NCI-H524 (cell line): Measurements from ENCODE around the gene SMAD4.

Experiments used
- DNase-seq, 2 experiments: peaks; one replicate each; lab custom pipeline; 2025; lab: John Stamatoyannopoulos, UW

Gene SMAD4

GRCh38 chr18:51021226-51021965 is 8.6 kb upstream of the SMAD4 start:
- peak in 1 of 2 experiments; percentile 17 for DNase-seq

DNA sequence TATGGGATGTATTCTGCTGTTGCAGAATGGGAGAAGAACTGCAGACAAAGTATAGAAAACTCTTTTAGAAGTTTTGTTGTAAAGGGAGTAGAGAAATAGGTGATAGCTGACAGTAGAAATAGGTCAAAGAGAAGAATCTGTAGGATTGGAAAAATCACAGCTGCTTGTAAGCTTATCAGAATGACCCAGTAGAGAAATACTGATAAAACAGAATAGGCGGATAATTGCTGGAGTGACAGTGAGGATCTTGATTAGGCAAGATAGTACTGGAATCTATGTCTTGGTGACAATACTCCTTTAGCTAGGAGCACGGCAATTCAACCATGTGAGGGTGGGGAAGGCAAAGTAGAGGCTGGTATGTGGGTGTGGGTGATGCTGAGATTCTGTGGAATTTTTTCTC is 4.5 kb upstream of the SMAD4 start:
- DNase-seq, result no peak

- peak in 1 of 2 experiments; percentile 8 for DNase-seq
Observed at GRCh38 chr18:51028201-51028805, 1.7 kb upstream of the SMAD4 start.

- DNase-seq, result no peak
Observed at GRCh38 chr18:51029378-51029693, 677 bp upstream of the SMAD4 start.

GRCh38 chr18:51030537-51031258 is 685 bp downstream of the SMAD4 start:
- peak; percentile 33 to 55 for DNase-seq

DNA sequence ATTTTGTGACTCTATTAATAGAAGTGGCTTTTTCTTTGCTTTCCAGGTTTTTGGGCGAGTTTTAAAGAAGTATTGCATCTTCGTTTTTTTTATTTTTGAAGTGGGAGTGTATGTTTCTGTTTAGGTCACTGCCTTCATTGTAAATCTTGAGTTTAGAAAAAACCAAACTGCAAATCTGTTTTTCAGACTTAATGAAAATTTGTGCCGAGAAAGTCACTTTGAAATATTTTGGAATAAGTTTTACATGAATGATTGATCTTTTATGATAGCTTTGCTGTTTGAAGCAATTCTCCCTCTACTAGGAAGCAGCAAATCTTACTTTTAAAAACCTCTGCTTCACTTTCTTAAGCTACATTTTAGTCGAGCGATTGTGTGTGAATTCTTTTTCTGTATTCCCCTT is 2.2 kb downstream of the SMAD4 start:
- no peak for DNase-seq

DNA sequence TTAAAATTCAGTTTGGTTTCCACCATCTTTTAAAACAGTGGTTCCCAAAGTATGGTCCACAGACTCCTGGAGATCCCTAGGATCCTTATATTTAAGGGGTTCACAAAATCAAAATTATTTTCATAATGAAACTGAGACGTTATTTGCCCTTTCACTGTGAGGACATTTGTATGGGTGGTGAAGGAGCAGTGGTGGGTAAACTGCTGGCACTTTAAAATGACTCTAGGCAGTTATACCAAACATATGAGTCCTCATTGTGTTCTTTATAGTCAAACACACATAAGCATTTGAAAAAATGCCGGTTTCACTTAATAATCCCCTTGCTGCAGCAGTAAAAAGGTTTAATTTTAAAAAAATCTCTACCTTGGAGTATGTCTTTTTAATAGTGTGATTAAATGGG is 7.2 kb downstream of the SMAD4 start:
- no peak for DNase-seq

DNA sequence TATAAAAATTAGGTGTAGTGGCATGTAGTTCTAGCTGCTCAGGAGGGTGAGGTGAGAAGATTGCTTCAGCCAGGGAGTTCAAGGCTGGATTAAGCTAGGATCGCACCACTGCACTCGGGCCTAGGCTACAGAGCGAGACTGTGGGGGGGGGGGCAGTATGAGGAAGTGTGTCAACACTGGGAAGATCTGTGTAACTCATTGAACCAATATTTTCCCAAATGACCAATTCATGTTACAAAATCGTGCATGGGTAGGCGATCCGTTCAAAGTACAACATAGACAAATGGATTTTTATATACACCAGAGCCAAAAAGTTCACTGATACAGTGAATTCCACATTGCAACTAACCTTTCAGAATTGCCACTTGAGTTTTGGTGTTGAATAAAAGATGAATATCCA is 8.1 kb downstream of the SMAD4 start:
- DNase-seq, result no peak

DNA sequence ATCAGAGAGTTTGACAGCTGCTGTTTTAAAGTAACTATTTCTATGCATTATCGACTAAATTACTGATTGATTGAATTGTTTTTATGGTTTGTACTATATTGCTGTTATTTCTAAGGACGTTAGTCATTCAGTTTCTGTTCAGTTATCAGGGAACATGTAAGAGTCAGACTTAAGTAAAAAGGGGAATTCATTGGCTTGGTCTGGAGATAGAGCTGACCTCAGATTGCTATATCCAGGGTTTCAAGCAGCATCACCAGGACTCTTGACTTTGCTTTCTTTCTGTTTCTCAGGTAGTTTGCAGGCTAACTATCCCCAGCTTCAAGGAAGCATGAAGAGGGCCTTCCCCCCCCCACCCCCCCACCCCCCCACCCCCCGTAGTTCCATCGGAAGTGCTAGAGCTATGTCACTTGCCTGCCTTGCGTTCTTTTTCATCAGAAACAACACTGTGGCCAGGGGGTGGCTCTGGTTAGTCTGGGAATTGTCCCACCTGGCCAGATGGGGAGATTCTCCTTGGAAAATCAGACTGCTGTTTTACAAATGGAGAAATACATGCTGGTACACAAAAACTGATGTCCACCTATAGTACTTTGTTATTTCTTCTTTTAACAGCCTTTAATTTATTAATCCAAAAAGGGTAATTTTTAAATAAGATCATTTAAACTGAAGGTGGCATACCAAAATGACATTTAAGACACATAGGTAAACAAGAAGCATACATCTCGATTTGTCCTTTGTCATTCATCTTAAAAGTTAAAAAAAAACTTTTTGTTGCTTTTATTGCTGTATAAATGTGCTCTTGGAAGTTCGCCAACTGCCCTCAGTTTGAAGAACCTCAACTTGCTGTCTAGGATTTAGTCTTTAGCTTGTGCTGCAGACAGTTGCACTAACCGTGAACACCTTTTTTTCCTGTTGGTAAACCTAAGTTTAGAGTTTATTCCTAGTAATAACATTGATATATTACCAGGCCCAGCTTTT is 9.4 kb downstream of the SMAD4 start:
- no peak for DNase-seq

DNA sequence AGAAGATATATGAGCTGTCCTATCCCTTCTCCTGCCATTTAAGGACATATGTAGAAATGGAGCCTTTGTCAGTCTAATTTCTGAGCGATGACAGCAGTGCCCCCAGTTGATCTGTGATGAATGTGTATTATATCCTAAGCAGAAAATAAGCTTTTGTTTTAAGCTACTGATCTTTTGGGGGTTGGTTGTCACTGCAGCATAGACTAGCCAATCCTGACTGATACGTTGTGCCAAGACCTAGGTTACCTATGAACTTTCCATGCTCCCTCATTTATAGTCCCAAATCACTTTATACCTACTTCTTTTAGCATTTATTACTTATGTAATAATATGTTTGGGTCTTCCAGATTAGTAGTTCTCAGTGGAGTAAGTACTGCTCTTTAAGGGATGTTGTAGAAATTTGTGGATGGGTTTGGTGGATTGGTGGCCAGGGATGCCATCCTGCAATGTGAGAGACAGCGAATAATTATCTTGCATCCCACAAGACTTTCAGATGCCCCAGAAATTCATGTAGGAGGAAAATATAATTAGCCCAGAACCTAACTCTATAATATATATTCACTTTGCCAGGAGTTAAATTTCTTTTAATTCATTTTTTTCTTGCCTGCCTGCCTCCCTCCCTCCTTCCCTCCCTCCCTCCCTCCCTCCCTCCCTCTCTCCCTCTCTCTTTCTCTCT is 11.8 kb downstream of the SMAD4 start:
- no peak for DNase-seq

GRCh38 chr18:51044928-51045585 is 15.0 kb downstream of the SMAD4 start:
- no peak for DNase-seq

DNA sequence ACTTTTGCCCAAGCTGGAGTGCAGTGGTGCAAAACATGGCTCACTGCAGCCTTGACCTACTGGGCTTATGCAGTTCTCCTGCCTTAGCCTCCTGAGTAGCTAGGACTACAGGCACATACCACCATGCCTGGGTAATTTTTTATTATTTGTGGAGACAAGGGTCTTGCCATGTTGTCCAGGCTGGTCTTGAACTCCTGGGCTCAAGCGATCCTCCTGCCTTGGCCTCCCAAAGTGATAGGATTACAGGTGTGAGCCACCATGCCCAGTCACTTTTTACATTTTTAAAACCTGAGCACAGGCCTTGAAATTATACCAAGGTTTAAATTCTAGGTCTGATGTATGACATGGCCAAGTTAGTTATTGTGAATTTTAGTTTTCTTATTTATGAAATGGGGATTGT is 18.2 kb downstream of the SMAD4 start:
- DNase-seq, result no peak

DNA sequence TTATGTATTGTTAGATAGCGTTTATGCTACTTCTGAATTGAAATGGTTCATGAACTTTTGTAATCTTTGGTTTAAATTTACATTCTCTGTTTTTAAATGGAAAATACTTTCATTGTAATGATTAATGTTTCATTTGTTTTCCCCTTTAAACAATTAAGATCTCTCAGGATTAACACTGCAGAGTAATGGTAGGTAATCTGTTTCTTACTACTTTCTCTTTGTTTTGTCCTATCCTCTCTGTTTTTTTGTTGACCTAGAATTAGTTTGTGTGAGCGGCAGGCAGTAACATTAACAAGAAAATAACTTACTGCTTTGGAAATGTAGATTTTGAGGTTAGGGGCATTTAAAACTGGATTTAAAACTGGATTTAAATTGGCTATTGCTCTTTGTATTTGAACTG is 19.1 kb downstream of the SMAD4 start:
- DNase-seq, result no peak

GRCh38 chr18:51051105-51051712 is 21.2 kb downstream of the SMAD4 start:
- peak in 1 of 2 experiments; percentile 54 for DNase-seq

- DNase-seq, result no peak
Observed at GRCh38 chr18:51053814-51054213, 23.8 kb downstream of the SMAD4 start.

GRCh38 chr18:51054764-51055163 is 24.8 kb downstream of the SMAD4 start:
- DNase-seq, result no peak

DNA sequence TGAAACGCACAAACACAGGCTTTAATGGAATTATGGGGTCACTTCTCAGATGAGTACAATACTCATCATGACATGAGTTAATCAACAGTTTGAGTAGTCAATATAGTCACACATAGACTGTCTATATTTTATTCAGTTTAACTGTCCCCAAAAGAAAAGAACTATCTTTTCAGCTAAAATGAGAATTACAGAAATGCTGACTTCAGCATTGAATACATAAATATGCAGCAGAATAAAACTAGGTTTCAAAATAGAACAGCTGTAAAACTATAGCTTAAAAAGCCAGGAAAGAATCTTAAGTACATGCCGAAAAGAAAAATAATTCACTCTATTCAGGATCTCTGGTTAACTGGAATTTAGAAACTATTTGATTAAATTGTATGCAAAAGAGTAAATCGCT is 30.0 kb downstream of the SMAD4 start:
- no peak for DNase-seq

DNA sequence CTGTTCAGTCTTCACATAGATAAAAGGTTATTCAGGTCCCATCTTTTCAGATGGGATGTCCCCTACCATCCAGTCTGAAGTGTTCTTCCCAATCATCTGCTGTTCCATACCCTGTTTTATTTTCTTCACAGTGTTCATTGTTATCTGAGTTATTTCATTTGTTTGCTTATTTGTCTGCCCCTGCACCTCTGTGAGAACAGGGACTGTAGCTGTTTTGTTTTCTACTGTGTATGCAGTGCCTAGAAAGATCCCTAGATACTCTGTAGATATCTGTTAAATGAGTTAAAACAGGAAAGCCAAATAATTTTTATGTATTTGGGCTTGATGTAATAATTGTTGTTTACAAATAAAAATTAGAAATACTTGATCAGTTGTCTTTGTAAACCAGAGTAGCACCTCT is 34.2 kb downstream of the SMAD4 start:
- no peak for DNase-seq

DNA sequence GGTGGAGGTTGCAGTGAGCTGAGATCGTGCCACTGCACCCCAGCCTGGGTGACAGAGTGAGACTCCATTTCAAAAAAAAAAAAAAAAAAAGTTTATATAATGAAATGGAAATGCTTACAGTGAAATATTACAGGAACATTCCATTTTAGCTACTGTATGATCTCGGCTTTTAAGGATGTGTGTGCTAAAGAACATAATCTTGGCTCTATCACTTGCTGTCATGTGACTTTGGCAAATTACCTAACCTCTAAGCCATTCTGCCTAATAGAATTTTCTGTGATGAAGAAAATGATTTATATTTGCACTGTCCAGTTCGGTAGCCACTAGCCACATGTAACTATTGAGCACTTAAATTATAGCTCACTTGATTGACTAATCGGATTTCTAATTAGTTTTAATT is 36.3 kb downstream of the SMAD4 start:
- DNase-seq, result no peak

- no peak for DNase-seq
Observed at GRCh38 chr18:51068105-51068504, 38.1 kb downstream of the SMAD4 start.

DNA sequence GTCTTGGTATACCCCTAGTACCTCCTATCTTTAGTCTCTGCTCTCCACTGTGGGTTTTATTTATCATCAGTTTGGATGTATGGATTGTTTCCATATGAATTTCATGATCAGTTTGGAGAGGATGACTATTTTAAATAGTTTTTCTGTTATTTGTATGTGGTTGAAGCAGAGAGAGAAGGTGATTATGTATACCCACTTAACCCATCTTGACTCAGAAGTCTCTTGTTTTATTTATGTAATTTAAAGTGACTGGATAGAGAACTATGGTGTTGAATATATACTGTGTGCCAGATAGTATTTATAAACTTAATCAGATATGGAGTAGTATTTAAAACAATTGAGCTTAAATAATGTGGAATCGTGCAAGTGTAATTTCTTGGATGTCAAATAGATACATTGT is 39.9 kb downstream of the SMAD4 start:
- DNase-seq, result no peak
